GM19452 (cell line): ENCODE measurements around the gene POU4F2.

Experiments used
- ATAC-seq: cut with Tn5 transposase; IDR thresholded peaks from one replicate; pipeline ENCODE4 v1.9.1; 2021; ENCODE audit not compliant: unreplicated experiment

Gene POU4F2

GRCh38 chr4:146638786-146639505, at the start of gene POU4F2:
Gene POU4F2 (plus strand): TSS chr4:146638893. CDS start chr4:146639141, 248 bp downstream.
- ATAC-seq = no peak

DNA sequence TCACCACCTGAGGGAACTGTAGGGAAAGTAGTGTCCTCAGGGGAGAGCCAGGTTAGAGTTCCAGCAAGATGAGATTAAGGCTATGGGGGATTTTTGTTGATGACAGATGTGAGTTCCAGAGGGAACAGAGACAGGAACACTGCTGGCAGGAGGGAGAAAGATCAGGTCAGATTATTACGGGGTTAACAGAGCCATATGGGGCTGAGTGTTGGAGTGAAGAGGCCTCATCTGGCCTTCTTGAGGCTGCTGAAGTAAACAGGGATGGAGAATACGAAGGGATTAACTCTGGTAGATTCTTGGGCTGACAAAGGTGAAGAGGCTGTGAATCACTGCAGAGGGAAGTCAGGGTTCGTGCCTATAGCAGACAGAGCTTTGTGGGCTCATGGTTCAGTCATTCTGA, 47.9 kb upstream of the POU4F2 start:
- ATAC-seq = no peak

DNA sequence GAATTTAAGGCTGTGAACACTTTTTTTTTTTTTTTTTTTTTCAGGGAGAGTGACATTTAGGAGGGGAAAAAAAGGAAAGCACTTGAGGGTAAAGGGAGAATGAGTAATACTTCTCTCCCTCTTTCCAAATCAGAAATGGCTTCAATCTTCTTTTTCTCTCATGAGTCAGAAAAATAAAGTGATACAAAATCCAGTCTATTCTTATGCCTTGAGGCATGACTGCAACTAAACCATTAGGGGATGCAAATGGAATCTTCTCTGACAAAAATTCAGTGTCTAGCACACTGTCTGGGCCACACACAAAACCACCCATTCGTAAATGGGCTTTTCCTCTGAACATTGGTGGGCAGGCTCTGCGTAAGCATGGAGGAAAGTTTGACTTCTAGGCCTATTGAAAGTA, 46.7 kb upstream of the POU4F2 start:
- ATAC-seq = no peak

DNA sequence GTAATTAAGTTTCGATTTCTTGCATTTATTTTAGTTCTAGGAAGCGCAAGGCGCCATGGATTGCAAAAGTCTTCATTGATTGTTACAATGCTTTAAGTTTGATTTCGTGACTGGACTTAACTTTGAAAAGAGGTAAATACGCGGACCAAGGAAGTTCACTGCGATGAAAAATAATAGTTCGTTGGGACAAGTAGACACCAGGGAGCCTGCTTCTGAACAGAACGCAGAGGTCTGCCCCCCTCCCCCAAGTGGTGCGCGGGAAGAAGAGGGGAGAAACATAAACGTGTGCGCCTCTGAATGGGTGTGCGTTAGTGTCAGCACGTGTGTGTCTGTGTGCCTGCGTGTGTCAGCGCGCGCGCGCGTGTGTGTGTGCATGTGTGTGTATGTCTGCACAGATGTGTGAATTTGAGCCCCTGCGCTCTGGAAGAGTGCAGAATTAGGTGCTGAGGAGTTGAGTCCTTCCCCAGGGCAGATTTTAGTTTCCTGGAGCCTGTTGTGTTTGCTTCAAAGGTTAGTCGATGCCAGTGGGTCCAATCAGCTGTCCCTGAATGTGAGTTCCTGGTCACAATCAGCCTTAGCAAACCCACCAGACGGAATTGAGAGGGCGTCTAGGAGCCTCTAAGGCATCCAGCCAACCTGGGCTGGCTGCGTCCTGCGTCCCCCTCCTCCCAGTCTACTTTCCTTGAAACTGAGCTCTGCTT, 5.8 kb upstream of the POU4F2 start:
- no peak for ATAC-seq

DNA sequence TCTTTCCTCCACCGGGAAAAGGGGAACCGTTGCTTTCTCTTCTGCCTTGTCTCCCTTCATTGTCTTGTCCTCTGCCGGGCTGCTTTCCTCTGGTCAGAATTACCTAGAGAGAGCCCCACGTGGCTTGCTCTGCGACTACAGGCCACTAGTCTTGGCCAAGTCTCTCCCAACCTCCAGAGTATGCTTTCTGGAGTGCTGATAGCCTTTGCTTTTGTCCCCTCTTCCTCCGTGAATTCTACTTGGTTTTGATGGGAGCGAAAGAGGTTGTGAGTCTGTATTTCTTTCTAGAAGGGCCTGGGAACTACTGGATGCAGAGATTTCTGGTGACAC, 5.3 kb upstream of the POU4F2 start:
- no peak for ATAC-seq

GRCh38 chr4:146634825-146635224, 3.9 kb upstream of the POU4F2 start:
- no peak for ATAC-seq

GRCh38 chr4:146637621-146638332, 916 bp upstream of the POU4F2 start:
- ATAC-seq = no peak

- ATAC-seq = no peak
Observed at GRCh38 chr4:146638333-146638785, 334 bp upstream of the POU4F2 start.

GRCh38 chr4:146639506-146639932, 826 bp downstream of the POU4F2 start:
- no peak for ATAC-seq

DNA sequence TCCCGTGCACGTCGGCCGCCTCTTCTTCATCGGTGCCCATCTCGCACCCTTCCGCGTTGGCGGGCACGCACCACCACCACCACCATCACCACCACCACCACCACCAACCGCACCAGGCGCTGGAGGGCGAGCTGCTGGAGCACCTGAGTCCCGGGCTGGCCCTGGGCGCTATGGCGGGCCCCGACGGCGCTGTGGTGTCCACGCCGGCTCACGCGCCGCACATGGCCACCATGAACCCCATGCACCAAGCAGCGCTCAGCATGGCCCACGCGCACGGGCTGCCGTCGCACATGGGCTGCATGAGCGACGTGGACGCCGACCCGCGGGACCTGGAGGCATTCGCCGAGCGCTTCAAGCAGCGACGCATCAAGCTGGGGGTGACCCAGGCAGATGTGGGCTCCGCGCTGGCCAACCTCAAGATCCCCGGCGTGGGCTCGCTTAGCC, 1.4 kb downstream of the POU4F2 start:
- no peak for ATAC-seq

GRCh38 chr4:146640465-146641061, 1.9 kb downstream of the POU4F2 start:
- ATAC-seq = no peak

- ATAC-seq = no peak
Observed at GRCh38 chr4:146641762-146642161, 3.1 kb downstream of the POU4F2 start.

- no peak for ATAC-seq
Observed at GRCh38 chr4:146643812-146644401, 5.2 kb downstream of the POU4F2 start.

GRCh38 chr4:146645921-146646320, 7.2 kb downstream of the POU4F2 start:
- no peak for ATAC-seq

- ATAC-seq = no peak
Observed at GRCh38 chr4:146646593-146647325, 8.1 kb downstream of the POU4F2 start.

- no peak for ATAC-seq
Observed at GRCh38 chr4:146647615-146648460, 9.1 kb downstream of the POU4F2 start.

GRCh38 chr4:146648461-146648783, 9.7 kb downstream of the POU4F2 start:
- ATAC-seq = no peak

DNA sequence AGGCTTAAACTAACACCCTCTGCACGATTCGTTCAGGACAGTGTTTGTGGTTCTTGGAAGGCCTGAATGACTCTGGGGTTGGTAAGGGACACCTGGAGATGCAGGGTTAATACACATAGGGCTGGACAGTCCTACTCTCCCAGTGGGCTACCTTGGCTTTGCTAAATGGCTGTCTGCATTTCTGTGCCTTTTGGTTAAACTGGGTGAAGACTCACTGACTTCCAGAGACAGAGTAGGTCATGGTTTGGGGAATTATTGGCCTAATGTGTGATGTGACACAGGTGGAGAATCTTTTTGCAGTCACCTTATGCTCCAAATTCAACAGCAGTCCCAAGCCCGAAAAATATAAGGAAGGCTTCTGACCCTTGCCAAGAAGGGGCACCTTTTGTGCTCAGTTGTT, 10.5 kb downstream of the POU4F2 start:
- ATAC-seq = no peak

DNA sequence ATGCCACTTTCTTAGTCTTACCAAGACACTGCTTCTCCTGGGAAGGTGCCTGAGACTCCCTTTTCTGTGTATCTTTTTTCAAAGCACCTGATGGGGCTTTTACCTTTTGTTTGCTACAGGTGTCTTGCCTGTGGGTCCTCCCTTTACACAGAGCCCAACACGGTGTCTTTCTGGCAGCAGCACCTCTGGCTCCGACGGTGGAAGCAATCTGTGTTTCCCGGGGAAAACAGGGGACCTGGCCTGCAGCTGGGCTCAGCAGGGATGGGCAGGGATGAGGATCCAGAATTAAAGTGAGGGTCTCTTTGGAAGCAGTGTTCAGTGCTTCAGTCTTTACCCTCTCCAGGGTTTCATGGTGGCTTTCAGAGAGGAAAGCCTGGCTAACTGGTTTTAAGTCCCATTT, 11.3 kb downstream of the POU4F2 start:
- no peak for ATAC-seq
